H9 (cell line): ENCODE measurements around the gene POU4F3. TPM values are rescaled to one million over a fixed set of nuclear protein-coding genes. Genes with fewer than 3 reads are reported as not detected.

ENCODE experiments used
- DNase-seq: peaks from one replicate; pipeline ENCODE4 v3.0.0-alpha.2; 2017
- H2AFZ ChIP-seq: one replicate; pipeline ENCODE4 v1.6.1; 2013; ENCODE audit warnings: mild to moderate bottlenecking, low read length, control low read depth, moderate library complexity
- H2AK5ac ChIP-seq: 2 replicates; pipeline ENCODE4 v1.6.1; 2013; ENCODE audit warnings: low read length, control low read depth, mixed read lengths; ENCODE audit not compliant: insufficient read length
- H2BK120ac ChIP-seq: one replicate; pipeline ENCODE4 v1.6.1; 2013; ENCODE audit warnings: low read depth, mild to moderate bottlenecking, low read length, control low read depth, inconsistent platforms; ENCODE audit not compliant: poor library complexity, severe bottlenecking
- H2BK12ac ChIP-seq: 2 replicates; pipeline ENCODE4 v1.6.1; 2013; ENCODE audit warnings: low read length, control low read depth, mixed read lengths, low read depth; ENCODE audit not compliant: insufficient read length
- H2BK15ac ChIP-seq: 2 replicates; pipeline ENCODE4 v1.6.1; 2013; ENCODE audit warnings: low read depth, low read length, control low read depth
- H2BK20ac ChIP-seq: one replicate; pipeline ENCODE4 v1.6.1; 2013; ENCODE audit warnings: low read depth, mild to moderate bottlenecking, low read length, control low read depth, inconsistent platforms; ENCODE audit not compliant: poor library complexity, severe bottlenecking
- H2BK5ac ChIP-seq: 2 replicates; pipeline ENCODE4 v1.6.1; 2013; ENCODE audit warnings: low read length, control low read depth, mixed read lengths; ENCODE audit not compliant: insufficient read length
- H3K14ac ChIP-seq: 2 replicates; pipeline ENCODE4 v1.6.1; 2013; ENCODE audit warnings: low read length, control low read depth; ENCODE audit not compliant: insufficient read depth
- H3K18ac ChIP-seq: 2 replicates; pipeline ENCODE4 v1.6.1; 2013; ENCODE audit warnings: low read depth, mild to moderate bottlenecking, mixed read lengths, low read length, control low read depth; ENCODE audit not compliant: insufficient read length
- H3K23ac ChIP-seq: 2 replicates; pipeline ENCODE4 v1.6.1; 2013; ENCODE audit warnings: low read length, control low read depth, mixed read lengths, low read depth; ENCODE audit not compliant: insufficient read length
- H3K23me2 ChIP-seq: 2 replicates; pipeline ENCODE4 v1.6.1; 2013; ENCODE audit warnings: low read depth, mild to moderate bottlenecking, mixed read lengths, low read length, control low read depth; ENCODE audit not compliant: insufficient read length, poor library complexity, severe bottlenecking
- H3K27ac ChIP-seq: 2 replicates; pipeline ENCODE4 v1.5.1; 2013; ENCODE audit warnings: low read length, control low read depth, mixed read lengths, low read depth; ENCODE audit not compliant: insufficient read length
- H3K27me3 ChIP-seq: 2 replicates; pipeline ENCODE4 v1.6.1; 2013; ENCODE audit warnings: low read length, control low read depth, inconsistent platforms; ENCODE audit not compliant: insufficient read depth
- H3K4ac ChIP-seq: 2 replicates; pipeline ENCODE4 v1.6.1; 2013; ENCODE audit warnings: low read depth, mild to moderate bottlenecking, control low read depth, inconsistent platforms, low read length, moderate library complexity
- H3K4me1 ChIP-seq: 2 replicates; pipeline ENCODE4 v1.6.1; 2013; ENCODE audit warnings: low read length, control low read depth, inconsistent platforms; ENCODE audit not compliant: insufficient read depth
- H3K4me2 ChIP-seq: 2 replicates; pipeline ENCODE4 v1.6.1; 2013; ENCODE audit warnings: low read length, control low read depth, mixed read lengths; ENCODE audit not compliant: insufficient read length, insufficient read depth
- H3K56ac ChIP-seq: 2 replicates; pipeline ENCODE4 v1.6.1; 2013; ENCODE audit warnings: low read depth, mild to moderate bottlenecking, mixed read lengths, low read length, control low read depth; ENCODE audit not compliant: insufficient read length
- H3K79me1 ChIP-seq: 2 replicates; pipeline ENCODE4 v1.6.1; 2013; ENCODE audit warnings: low read depth, mild to moderate bottlenecking, moderate library complexity, low read length, control low read depth, inconsistent platforms; ENCODE audit not compliant: insufficient read depth, poor library complexity, severe bottlenecking
- H3K79me2 ChIP-seq: 2 replicates; pipeline ENCODE4 v1.6.1; 2013; ENCODE audit warnings: low read length, control low read depth, inconsistent platforms; ENCODE audit not compliant: insufficient read depth
- H3K9ac ChIP-seq: 2 replicates; pipeline ENCODE4 v1.6.1; 2013; ENCODE audit warnings: low read length, control low read depth, mixed read lengths; ENCODE audit not compliant: insufficient read length; ENCODE audit errors: extremely low read depth
- H3K9me3 ChIP-seq: one replicate; pipeline ENCODE4 v1.6.1; 2013; ENCODE audit warnings: low read depth, low read length, inconsistent platforms; ENCODE audit not compliant: control insufficient read depth
- H3T11ph ChIP-seq: one replicate; pipeline ENCODE4 v1.6.1; 2013; ENCODE audit warnings: mild to moderate bottlenecking, low read length, control low read depth, inconsistent platforms
- H4K20me1 ChIP-seq: one replicate; pipeline ENCODE4 v1.6.1; 2013; ENCODE audit not compliant: control insufficient read depth, insufficient read length, insufficient read depth
- H4K5ac ChIP-seq: 2 replicates; pipeline ENCODE4 v1.6.1; 2013; ENCODE audit warnings: low read depth, mild to moderate bottlenecking, mixed read lengths, low read length, control low read depth; ENCODE audit not compliant: insufficient read length
- H4K8ac ChIP-seq: replicated peaks from 2 replicates; pipeline ENCODE4 v1.6.1; 2013; ENCODE audit warnings: low read length, control low read depth, mixed read lengths, low read depth; ENCODE audit not compliant: insufficient read length
- H4K91ac ChIP-seq: 2 replicates; pipeline ENCODE4 v1.6.1; 2013; ENCODE audit warnings: low read depth, mild to moderate bottlenecking, moderate library complexity, mixed read lengths, low read length, control low read depth; ENCODE audit not compliant: insufficient read length
- H3K27ac Mint-ChIP-seq, 3 experiments: 2 replicates in 2 of 3; 3 replicates in 1 of 3; pipeline ENCODE4 v1.8.0; 2020 to 2021; ENCODE audit warnings: mixed read lengths in 3 of 3, mild to moderate bottlenecking in 1 of 3, moderate library complexity in 1 of 3
- H3K27me3 Mint-ChIP-seq: 2 replicates; pipeline ENCODE4 v1.8.0; 2021; ENCODE audit warnings: low read depth, mild to moderate bottlenecking, moderate library complexity, mixed read lengths
- H3K36me3 Mint-ChIP-seq, 3 experiments: 2 replicates in 2 of 3; 3 replicates in 1 of 3; pipeline ENCODE4 v1.8.0; 2020 to 2021; ENCODE audit warnings: low read depth in 3 of 3, mixed read lengths in 3 of 3; ENCODE audit not compliant: insufficient read depth in 1 of 3
- H3K4me1 Mint-ChIP-seq, 2 experiments: 2 replicates each; pipeline ENCODE4 v1.8.0; 2020; ENCODE audit warnings: mixed read lengths in 2 of 2
- H3K4me3 Mint-ChIP-seq, 2 experiments: 2 replicates in 1 of 2; 3 replicates in 1 of 2; pipeline ENCODE4 v1.8.0; 2020 to 2021; ENCODE audit warnings: mild to moderate bottlenecking in 2 of 2, mixed read lengths in 2 of 2, moderate library complexity in 1 of 2
- H3K9me3 Mint-ChIP-seq, 2 experiments: 2 replicates in 1 of 2; 3 replicates in 1 of 2; pipeline ENCODE4 v1.8.0; 2020; ENCODE audit warnings: mild to moderate bottlenecking in 2 of 2, mixed read lengths in 2 of 2, moderate library complexity in 1 of 2
- WGBS: extraction: QIAGEN DNeasy Blood & Tissue Kit; methylation state at CpG from one replicate; pipeline ENCODE4 v1.1.7; 2013; ENCODE audit warnings: missing lambda C conversion rate, low lambda C conversion rate, mixed read lengths; ENCODE audit not compliant: insufficient read length; ENCODE audit errors: extremely low coverage; 5-methylcytosine and 5-hydroxymethylcytosine counted together
- total RNA-seq: library from RNA; stranded (reverse); gene quantifications from 2 replicates; pipeline ENCODE4 v1.2.1, GENCODE V29; 2021
- TF ChIP-seq, protein P1 (sequence below): fragments of 200-600 bp; sonication (generic); conservative IDR thresholded peaks from 3 replicates; pipeline ENCODE4 v1.8.0; 2021; ENCODE audit warnings: antibody characterized with exemption, mild to moderate bottlenecking

The POU4F3 gene
- total RNA-seq, 1 experiment from 2014 or later, result not detected

- H4K20me1 ChIP-seq, result no peaks in the 10 kb centered on the region
- DNase-seq, result no peak
- H2BK5ac ChIP-seq, result no peak overlapping the region
- Mint-ChIP-seq H3K27me3 (peaks cover 23% of the 10 kb centered on the region), H3K27ac (no peak overlapping the region), H3K9me3 (peaks cover 0 to 4% of the 10 kb centered on the region in 2 experiments; a peak in 1 of 5 replicates), H3K4me1 (no peaks in the 10 kb centered on the region), H3K36me3 (no peaks in the 10 kb centered on the region), H3K4me3 (no peak overlapping the region)
- no peak overlapping the region for H2BK20ac ChIP-seq
- no peak overlapping the region for H2BK120ac ChIP-seq
- no peak overlapping the region for H2BK15ac ChIP-seq
- no peak overlapping the region for H3T11ph ChIP-seq
- H3K79me1 ChIP-seq, result no peaks in the 10 kb centered on the region
- no peak overlapping the region for H3K23ac ChIP-seq
- H3K56ac ChIP-seq, result no peak overlapping the region
- H3K27ac ChIP-seq, result no peak overlapping the region
- H3K4me2 ChIP-seq, result no peak overlapping the region
- H3K79me2 ChIP-seq, result no peaks in the 10 kb centered on the region
- no peak overlapping the region for H3K14ac ChIP-seq
- no peak overlapping the region for H4K91ac ChIP-seq
- no peak overlapping the region for H3K18ac ChIP-seq
- H3K27me3 ChIP-seq, result no peaks in the 10 kb centered on the region
- H3K23me2 ChIP-seq, result no peaks in the 10 kb centered on the region
- H2AK5ac ChIP-seq, result no peak overlapping the region
- no CpG with 5 or more reads among the region's 1 CpG for WGBS
- H3K9me3 ChIP-seq, result no peaks in the 10 kb centered on the region
- no peak overlapping the region for H4K8ac ChIP-seq
- H3K4me1 ChIP-seq, result no peaks in the 10 kb centered on the region
- no peak overlapping the region for H3K4ac ChIP-seq
- H3K9ac ChIP-seq, result no peak overlapping the region
- TF ChIP-seq, protein P1, sequence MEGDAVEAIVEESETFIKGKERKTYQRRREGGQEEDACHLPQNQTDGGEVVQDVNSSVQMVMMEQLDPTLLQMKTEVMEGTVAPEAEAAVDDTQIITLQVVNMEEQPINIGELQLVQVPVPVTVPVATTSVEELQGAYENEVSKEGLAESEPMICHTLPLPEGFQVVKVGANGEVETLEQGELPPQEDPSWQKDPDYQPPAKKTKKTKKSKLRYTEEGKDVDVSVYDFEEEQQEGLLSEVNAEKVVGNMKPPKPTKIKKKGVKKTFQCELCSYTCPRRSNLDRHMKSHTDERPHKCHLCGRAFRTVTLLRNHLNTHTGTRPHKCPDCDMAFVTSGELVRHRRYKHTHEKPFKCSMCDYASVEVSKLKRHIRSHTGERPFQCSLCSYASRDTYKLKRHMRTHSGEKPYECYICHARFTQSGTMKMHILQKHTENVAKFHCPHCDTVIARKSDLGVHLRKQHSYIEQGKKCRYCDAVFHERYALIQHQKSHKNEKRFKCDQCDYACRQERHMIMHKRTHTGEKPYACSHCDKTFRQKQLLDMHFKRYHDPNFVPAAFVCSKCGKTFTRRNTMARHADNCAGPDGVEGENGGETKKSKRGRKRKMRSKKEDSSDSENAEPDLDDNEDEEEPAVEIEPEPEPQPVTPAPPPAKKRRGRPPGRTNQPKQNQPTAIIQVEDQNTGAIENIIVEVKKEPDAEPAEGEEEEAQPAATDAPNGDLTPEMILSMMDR, result no peak
- no peak overlapping the region for H2BK12ac ChIP-seq
- H2AFZ ChIP-seq, result no peak overlapping the region
- no peak overlapping the region for H4K5ac ChIP-seq
Measured at GRCh38 chr5:146321571-146321970, 17.1 kb upstream of the POU4F3 start.
